Neural progenitor cell (in vitro differentiated cells): ENCODE data around the gene PPP1R37. TPM values are rescaled to one million over a fixed set of nuclear protein-coding genes. Genes with fewer than 3 reads are reported as not detected.

Experiments
- DNase-seq: peaks from one replicate; pipeline ENCODE4 v3.0.0-alpha.2; 2016; ENCODE audit warnings: low spot score
- H2AFZ ChIP-seq: fragments of 200-600 bp; sonication (generic); replicated peaks from 2 replicates; pipeline ENCODE4 v1.6.1; 2016; ENCODE audit warnings: antibody characterized with exemption
- H3F3A ChIP-seq: fragments of 200-600 bp; sonication (generic); 2 replicates; pipeline ENCODE4 v1.6.1; 2016; ENCODE audit warnings: antibody characterized with exemption, low read depth
- H3K27ac ChIP-seq: fragments of 200-600 bp; sonication (generic); 2 replicates; pipeline ENCODE4 v1.5.1; 2016; ENCODE audit warnings: mild to moderate bottlenecking
- H3K27me3 ChIP-seq: fragments of 200-600 bp; sonication (generic); 2 replicates; pipeline ENCODE4 v1.6.1; 2016; ENCODE audit warnings: mild to moderate bottlenecking, moderate library complexity
- H3K36me3 ChIP-seq: fragments of 200-600 bp; sonication (generic); 2 replicates; pipeline ENCODE4 v1.5.1; 2016
- H3K4me1 ChIP-seq: fragments of 200-600 bp; sonication (generic); 2 replicates; pipeline ENCODE4 v1.6.1; 2016; ENCODE audit warnings: mixed run types
- H3K4me2 ChIP-seq: fragments of 200-600 bp; sonication (generic); 2 replicates; pipeline ENCODE4 v1.6.1; 2016
- H3K4me3 ChIP-seq: fragments of 200-600 bp; sonication (generic); 2 replicates; pipeline ENCODE4 v1.5.1; 2016
- H3K79me2 ChIP-seq: fragments of 200-600 bp; sonication (generic); 2 replicates; pipeline ENCODE4 v1.6.1; 2016; ENCODE audit warnings: low read depth
- H3K9ac ChIP-seq: fragments of 200-600 bp; sonication (generic); 2 replicates; pipeline ENCODE4 v1.6.1; 2016
- H3K9me3 ChIP-seq: fragments of 200-600 bp; sonication (generic); 2 replicates; pipeline ENCODE4 v1.5.1; 2016; ENCODE audit warnings: low read depth
- H4K20me1 ChIP-seq: fragments of 200-600 bp; sonication (generic); 2 replicates; pipeline ENCODE4 v1.6.1; 2016; ENCODE audit warnings: low read depth
- H3K27ac Mint-ChIP-seq: 3 replicates; pipeline ENCODE4 v1.8.0; 2021; ENCODE audit warnings: mixed read lengths
- H3K27me3 Mint-ChIP-seq: 2 replicates; pipeline ENCODE4 v1.8.0; 2022; ENCODE audit warnings: low read depth, mild to moderate bottlenecking, inconsistent platforms, moderate library complexity, mixed read lengths; ENCODE audit not compliant: insufficient read depth
- H3K36me3 Mint-ChIP-seq: 3 replicates; pipeline ENCODE4 v1.8.0; 2021; ENCODE audit warnings: mixed read lengths
- H3K4me1 Mint-ChIP-seq: 3 replicates; pipeline ENCODE4 v1.8.0; 2021; ENCODE audit warnings: mixed read lengths
- H3K4me3 Mint-ChIP-seq: 3 replicates; pipeline ENCODE4 v1.8.0; 2021; ENCODE audit warnings: mild to moderate bottlenecking, moderate library complexity, mixed read lengths
- H3K9me3 Mint-ChIP-seq: 3 replicates; pipeline ENCODE4 v1.8.0; 2020; ENCODE audit warnings: mixed read lengths
- EZH2 ChIP-seq: fragments of 200-600 bp; sonication (generic); IDR thresholded peaks from 2 replicates; pipeline ENCODE4 v1.6.1; 2017; ENCODE audit warnings: antibody characterized with exemption, mild to moderate bottlenecking, moderate library complexity
- EZH2phosphoT487 ChIP-seq: fragments of 200-600 bp; sonication (generic); IDR thresholded peaks from 2 replicates; pipeline ENCODE4 v1.6.1; 2017; ENCODE audit warnings: antibody characterized with exemption
- total RNA-seq: library from RNA; depleted of rRNA; stranded (reverse); fragments of >200 nt; gene quantifications from 2 replicates; pipeline ENCODE4 v1.2.3, GENCODE V29; 2015; ENCODE audit warnings: low replicate concordance
- TF ChIP-seq, protein P1 (sequence below): fragments of 200-600 bp; sonication (generic); IDR thresholded peaks from 2 replicates; pipeline ENCODE4 v1.5.1; 2017; ENCODE audit warnings: antibody characterized with exemption, mild to moderate bottlenecking

PPP1R37 gene
- total RNA-seq, 1 donor from 2014 or later = 8.1 TPM

DNA sequence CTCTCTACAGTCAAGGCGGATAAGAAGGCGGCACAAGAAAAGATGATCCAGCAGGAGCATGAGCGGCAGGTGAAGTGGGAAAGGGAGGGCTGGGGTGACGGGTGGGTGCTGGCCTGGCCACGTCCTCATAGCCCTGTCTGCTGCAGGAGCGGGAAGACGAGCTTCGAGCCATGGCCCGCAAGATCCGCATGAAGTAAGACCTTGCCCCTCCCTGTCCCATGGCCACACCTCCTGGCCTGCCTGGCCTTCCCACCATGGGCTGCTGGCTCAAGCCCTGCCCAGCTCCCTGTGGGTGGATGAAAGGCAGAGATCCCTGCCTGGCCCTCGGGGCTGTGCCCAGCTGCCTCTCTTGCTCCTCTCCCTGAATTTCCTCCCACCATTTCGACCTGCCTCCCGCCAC is 23.9 kb upstream of the PPP1R37 start:
- H3K4me1 Mint-ChIP-seq = no peaks in the 10 kb centered on the region
- Histone ChIP-seq H3K9ac (no peak overlapping the region), H3K4me3 (no peak overlapping the region), H3F3A (peaks cover 2% of the 10 kb centered on the region), H3K4me1 (no peaks in the 10 kb centered on the region), H3K79me2 (no peaks in the 10 kb centered on the region), H3K9me3 (no peaks in the 10 kb centered on the region), H2AFZ (no peak overlapping the region), H4K20me1 (peaks cover 4% of the 10 kb centered on the region), H3K4me2 (no peak overlapping the region), H3K27me3 (no peaks in the 10 kb centered on the region), H3K27ac (no peak overlapping the region), H3K36me3 (no peaks in the 10 kb centered on the region)
- no peak overlapping the region for H3K27ac Mint-ChIP-seq
- peak; percentile 33 for DNase-seq
- H3K4me3 Mint-ChIP-seq = no peak overlapping the region
- TF ChIP-seq EZH2phosphoT487 = no peak
- TF ChIP-seq EZH2 = no peak
- TF ChIP-seq, protein P1, sequence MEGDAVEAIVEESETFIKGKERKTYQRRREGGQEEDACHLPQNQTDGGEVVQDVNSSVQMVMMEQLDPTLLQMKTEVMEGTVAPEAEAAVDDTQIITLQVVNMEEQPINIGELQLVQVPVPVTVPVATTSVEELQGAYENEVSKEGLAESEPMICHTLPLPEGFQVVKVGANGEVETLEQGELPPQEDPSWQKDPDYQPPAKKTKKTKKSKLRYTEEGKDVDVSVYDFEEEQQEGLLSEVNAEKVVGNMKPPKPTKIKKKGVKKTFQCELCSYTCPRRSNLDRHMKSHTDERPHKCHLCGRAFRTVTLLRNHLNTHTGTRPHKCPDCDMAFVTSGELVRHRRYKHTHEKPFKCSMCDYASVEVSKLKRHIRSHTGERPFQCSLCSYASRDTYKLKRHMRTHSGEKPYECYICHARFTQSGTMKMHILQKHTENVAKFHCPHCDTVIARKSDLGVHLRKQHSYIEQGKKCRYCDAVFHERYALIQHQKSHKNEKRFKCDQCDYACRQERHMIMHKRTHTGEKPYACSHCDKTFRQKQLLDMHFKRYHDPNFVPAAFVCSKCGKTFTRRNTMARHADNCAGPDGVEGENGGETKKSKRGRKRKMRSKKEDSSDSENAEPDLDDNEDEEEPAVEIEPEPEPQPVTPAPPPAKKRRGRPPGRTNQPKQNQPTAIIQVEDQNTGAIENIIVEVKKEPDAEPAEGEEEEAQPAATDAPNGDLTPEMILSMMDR = no peak
- peaks cover 7% of the 10 kb centered on the region for H3K36me3 Mint-ChIP-seq
- no peaks in the 10 kb centered on the region for H3K9me3 Mint-ChIP-seq
- peaks cover 4% of the 10 kb centered on the region for H3K27me3 Mint-ChIP-seq

DNA sequence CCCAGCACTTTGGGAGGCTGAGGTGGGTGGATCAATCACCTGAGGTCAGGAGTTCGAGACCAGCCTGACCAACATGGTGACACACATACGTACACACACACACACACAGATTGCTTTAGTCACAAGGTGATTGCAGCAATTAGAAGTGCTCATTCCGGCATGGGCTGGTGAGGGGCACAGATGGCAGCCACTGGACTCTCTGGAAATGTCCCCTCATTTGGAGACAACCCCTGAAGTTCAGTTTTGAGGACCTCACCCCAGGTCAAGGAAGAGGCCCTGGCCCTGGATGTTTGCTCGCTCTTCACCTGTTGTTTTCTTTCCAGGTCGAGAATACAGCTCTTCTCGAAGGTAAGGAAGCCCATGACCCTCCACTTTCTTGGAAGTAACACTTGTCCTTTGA is 22.8 kb upstream of the PPP1R37 start:
- H3K4me1 Mint-ChIP-seq = peaks cover 4% of the 10 kb centered on the region
- H3K4me2 ChIP-seq = no peak overlapping the region
- no peak for TF ChIP-seq EZH2
- TF ChIP-seq, protein P1 = no peak
- no peak for TF ChIP-seq EZH2phosphoT487
- DNase-seq = no peak
- H3K27me3 ChIP-seq = peaks cover 9% of the 10 kb centered on the region
- H3K4me1 ChIP-seq = peaks cover 11% of the 10 kb centered on the region
- peaks cover 9% of the 10 kb centered on the region for H4K20me1 ChIP-seq
- H3K79me2 ChIP-seq = no peaks in the 10 kb centered on the region
- H3K36me3 ChIP-seq = no peaks in the 10 kb centered on the region
- no peaks in the 10 kb centered on the region for H3K9me3 Mint-ChIP-seq
- peaks cover 14% of the 10 kb centered on the region for H3F3A ChIP-seq
- H3K27me3 Mint-ChIP-seq = peaks cover 9% of the 10 kb centered on the region
- H3K27ac Mint-ChIP-seq = no peak overlapping the region
- no peak overlapping the region for H3K4me3 ChIP-seq
- H3K4me3 Mint-ChIP-seq = no peak overlapping the region
- no peaks in the 10 kb centered on the region for H3K9me3 ChIP-seq
- no peak overlapping the region for H3K9ac ChIP-seq
- H3K36me3 Mint-ChIP-seq = peaks cover 3% of the 10 kb centered on the region
- no peak overlapping the region for H2AFZ ChIP-seq
- no peak overlapping the region for H3K27ac ChIP-seq

DNA sequence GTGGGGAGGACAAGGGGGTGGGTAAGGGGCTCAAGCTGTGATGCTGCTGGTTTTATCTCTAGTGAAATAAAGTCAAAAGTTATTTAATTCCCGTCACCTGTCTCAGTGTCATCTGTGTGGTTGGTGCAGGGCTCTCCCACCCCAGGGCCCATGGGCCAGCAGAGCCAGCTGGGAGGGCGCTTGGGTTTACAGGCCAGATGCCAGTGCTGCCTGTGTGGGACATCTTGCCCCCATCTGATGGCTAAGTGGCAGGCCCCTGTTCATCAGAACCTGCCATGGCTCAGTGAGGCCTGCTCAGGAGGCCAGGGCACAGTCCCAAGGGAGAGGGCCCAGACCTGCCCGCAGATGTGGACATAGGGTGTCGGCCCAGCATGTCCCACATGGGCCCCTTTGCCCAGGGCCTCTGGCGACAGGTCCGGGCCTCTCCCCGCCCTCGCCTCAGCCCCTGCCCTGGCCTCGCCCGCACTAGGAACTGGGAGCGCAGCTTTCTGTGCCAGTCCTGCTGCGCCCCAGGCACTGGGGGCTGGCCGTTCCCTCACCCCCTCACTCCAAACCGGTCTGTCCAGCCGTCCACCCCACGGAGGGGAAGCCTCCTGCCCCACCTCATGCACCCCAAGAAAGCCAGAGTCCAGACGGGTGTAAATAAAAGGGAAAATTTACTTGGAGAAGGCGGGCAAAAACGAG is 22.0 kb upstream of the PPP1R37 start:
- Histone ChIP-seq H3K4me1 (peaks cover 19% of the 10 kb centered on the region), H3K9me3 (no peaks in the 10 kb centered on the region), H2AFZ (no peak overlapping the region), H3K4me2 (no peak overlapping the region), H4K20me1 (peaks cover 16% of the 10 kb centered on the region), H3K9ac (no peak overlapping the region), H3K4me3 (no peak overlapping the region), H3K27ac (no peak overlapping the region), H3F3A (peaks cover 22% of the 10 kb centered on the region), H3K79me2 (no peaks in the 10 kb centered on the region), H3K27me3 (peaks cover 17% of the 10 kb centered on the region), H3K36me3 (no peaks in the 10 kb centered on the region)
- Mint-ChIP-seq H3K9me3 (no peaks in the 10 kb centered on the region), H3K27me3 (peaks cover 9% of the 10 kb centered on the region), H3K36me3 (peaks cover 3% of the 10 kb centered on the region), H3K27ac (no peak overlapping the region), H3K4me1 (peaks cover 4% of the 10 kb centered on the region), H3K4me3 (no peak overlapping the region)
- no peak for TF ChIP-seq EZH2
- no peak for TF ChIP-seq EZH2phosphoT487
- TF ChIP-seq, protein P1 = no peak
- DNase-seq = no peak
